PC-3 (cell line): ENCODE results near the gene USP11. TPM values are rescaled to one million over a fixed set of nuclear protein-coding genes. Genes with fewer than 3 reads are reported as not detected.

ENCODE experiments used
- ATAC-seq: fragments of 200-7000 bp; cut with Tn5 transposase; 2 replicates; pipeline ENCODE4 v1.9.1; 2020; ENCODE audit warnings: mild to moderate bottlenecking, moderate library complexity
- BruUV-seq: library from RNA; stranded (reverse); fragments of 400-500 nt; replicated peaks from 2 replicates; lab custom pipeline; 2021; lab: Mats Ljungman, UMichigan
- CTCF ChIA-PET: fragments of 300-600 bp; sonication (Branson Sonifier 250); formaldehyde crosslinking; loops from one replicate; lab custom pipeline; 2022; ENCODE audit warnings: antibody characterized with exemption; lab: Charles Lee
- POLR2A ChIA-PET: fragments of 300-600 bp; sonication (Branson Sonifier 250); formaldehyde crosslinking; loops from one replicate; lab custom pipeline; 2022; ENCODE audit warnings: antibody characterized with exemption; ENCODE audit not compliant: unreplicated experiment; lab: Charles Lee
- DNase-seq: peaks from one replicate; pipeline ENCODE4 v3.0.0-alpha.2; 2015
- H2AFZ ChIP-seq: fragments of 300-600 bp; sonication (generic); 2 replicates; pipeline ENCODE4 v1.6.0; 2016; ENCODE audit warnings: antibody characterized with exemption, low read length
- H3F3A ChIP-seq: fragments of 300-600 bp; sonication (generic); one replicate; pipeline ENCODE4 v1.6.0; 2017; ENCODE audit warnings: antibody characterized with exemption, low read length, control low read depth, mild to moderate bottlenecking; ENCODE audit not compliant: unreplicated experiment
- H3K27ac ChIP-seq: fragments of 300-600 bp; sonication (generic); 2 replicates; pipeline ENCODE4 v1.5.1; 2016; ENCODE audit warnings: mild to moderate bottlenecking, low read length
- H3K27me3 ChIP-seq: fragments of 300-600 bp; sonication (generic); 2 replicates; pipeline ENCODE4 v1.6.1; 2016; ENCODE audit warnings: low read length, mixed read lengths
- H3K36me3 ChIP-seq: fragments of 300-600 bp; sonication (generic); 2 replicates; pipeline ENCODE4 v1.6.1; 2016; ENCODE audit warnings: low read depth, mixed run types, low read length, mixed read lengths
- H3K4me1 ChIP-seq: fragments of 300-600 bp; sonication (generic); 2 replicates; pipeline ENCODE4 v1.5.1; 2016; ENCODE audit warnings: low read length; ENCODE audit not compliant: insufficient read depth
- H3K4me2 ChIP-seq: fragments of 300-600 bp; sonication (generic); 2 replicates; pipeline ENCODE4 v1.6.0; 2016; ENCODE audit warnings: low read length
- H3K4me3 ChIP-seq: fragments of 300-600 bp; sonication (generic); 2 replicates; pipeline ENCODE4 v1.5.1; 2016; ENCODE audit warnings: mild to moderate bottlenecking, low read length, mixed read lengths
- H3K79me2 ChIP-seq: fragments of 300-600 bp; sonication (generic); 2 replicates; pipeline ENCODE4 v1.6.1; 2017; ENCODE audit warnings: low read length, mixed read lengths
- H3K9ac ChIP-seq: fragments of 300-600 bp; sonication (generic); 2 replicates; pipeline ENCODE4 v1.6.0; 2016; ENCODE audit warnings: mild to moderate bottlenecking, low read length
- H3K9me2 ChIP-seq: fragments of 300-600 bp; sonication (generic); replicated peaks from 2 replicates; pipeline ENCODE4 v1.6.1; 2016; ENCODE audit warnings: mixed run types, low read length, mixed read lengths
- H3K9me3 ChIP-seq: fragments of 300-600 bp; sonication (generic); 2 replicates; pipeline ENCODE4 v1.6.1; 2016; ENCODE audit warnings: low read length, mixed read lengths
- H4K20me1 ChIP-seq: fragments of 300-600 bp; sonication (generic); 2 replicates; pipeline ENCODE4 v1.6.1; 2016; ENCODE audit warnings: low read length, mixed read lengths
- CTCF ChIP-seq: fragments of 300-600 bp; sonication (generic); conservative IDR thresholded peaks from 2 replicates; pipeline ENCODE4 v1.5.1; 2017; ENCODE audit warnings: antibody characterized with exemption, low read depth, mild to moderate bottlenecking, low read length
- EZH2 ChIP-seq: fragments of 300-600 bp; sonication (generic); IDR thresholded peaks from one replicate; pipeline ENCODE4 v1.6.1; 2017; ENCODE audit warnings: antibody characterized with exemption, mild to moderate bottlenecking, low read length; ENCODE audit not compliant: unreplicated experiment
- EZH2phosphoT487 ChIP-seq: fragments of 300-600 bp; sonication (generic); IDR thresholded peaks from 2 replicates; pipeline ENCODE4 v1.6.1; 2018; ENCODE audit warnings: mild to moderate bottlenecking, antibody characterized with exemption, low read length, borderline replicate concordance
- intact Hi-C: fragments of 100-400 bp; cut with micrococcal nuclease; formaldehyde crosslinking; loops from 2 replicates; pipeline ENCODE4 v1.9.0; 2023
- total RNA-seq: library from RNA; depleted of rRNA; stranded (reverse); fragments of >200 nt; gene quantifications from 2 replicates; pipeline ENCODE4 v1.2.3, GENCODE V29; 2014

USP11 gene
- total RNA-seq, 1 experiment from 2014 or later = 31.3 TPM

DNA sequence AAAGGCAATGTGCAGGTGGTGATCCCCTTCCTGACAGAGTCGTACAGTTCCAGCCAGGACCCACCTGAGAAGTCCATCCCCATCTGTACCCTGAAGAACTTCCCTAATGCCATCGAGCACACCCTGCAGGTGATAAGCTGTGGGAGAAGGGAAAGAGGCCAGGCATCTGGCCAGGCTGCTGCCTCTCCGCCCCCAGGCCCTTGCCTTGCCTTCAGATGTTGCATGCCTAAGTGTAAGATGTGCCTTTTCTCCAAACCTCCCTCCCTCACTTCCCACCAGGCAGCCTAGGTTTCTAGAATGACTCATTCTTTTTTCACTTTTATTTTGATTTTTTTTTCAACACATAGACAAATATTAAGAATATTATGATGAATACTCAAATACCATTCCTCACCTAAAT is 26.5 kb upstream of the USP11 start:
- intact Hi-C loops = no loop called here
- no peak for TF ChIP-seq EZH2phosphoT487
- TF ChIP-seq CTCF = no peak
- TF ChIP-seq EZH2 = no peak
- H3K27me3 ChIP-seq = no peaks in the 10 kb centered on the region
- POLR2A ChIA-PET = no interaction called here
- ATAC-seq (peak; percentile 74), DNase-seq (no peak)
- no peak overlapping the region for H3K9ac ChIP-seq
- H3K27ac ChIP-seq = no peak overlapping the region
- H3K9me2 ChIP-seq = no peaks in the 10 kb centered on the region
- H3K4me1 ChIP-seq = no peaks in the 10 kb centered on the region
- H3K4me3 ChIP-seq = no peak overlapping the region
- H3F3A ChIP-seq = no peaks in the 10 kb centered on the region
- peaks cover 6% of the 10 kb centered on the region; the same call in 1 of the 2 replicates for H4K20me1 ChIP-seq
- H2AFZ ChIP-seq = no peak overlapping the region
- CTCF ChIA-PET = no interaction called here
- peaks cover 84% of the 10 kb centered on the region for H3K36me3 ChIP-seq
- H3K9me3 ChIP-seq = no peaks in the 10 kb centered on the region
- peaks cover 14% of the 10 kb centered on the region for H3K79me2 ChIP-seq
- no TSS peak for BruUV-seq
- no peak overlapping the region for H3K4me2 ChIP-seq

DNA sequence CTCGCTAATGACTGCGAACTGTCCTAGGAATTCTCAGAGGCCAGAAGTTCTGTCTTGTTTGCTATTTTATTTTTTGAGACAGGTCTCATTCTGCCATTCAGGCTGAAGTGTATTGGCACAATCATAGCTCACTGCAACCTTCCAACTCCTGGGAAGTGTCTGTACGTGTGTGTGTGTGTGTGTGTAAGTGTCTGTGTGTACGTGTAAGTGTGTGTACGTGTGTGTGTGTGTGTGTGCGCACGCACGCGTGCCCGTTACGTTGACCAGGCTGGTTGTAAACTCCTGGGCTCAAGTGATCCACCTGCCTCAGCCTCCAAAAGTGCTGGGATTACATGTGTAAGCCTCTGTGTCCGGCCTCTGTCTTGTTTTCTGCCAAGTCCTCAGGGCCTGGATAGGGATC is 24.7 kb upstream of the USP11 start:
- Histone ChIP-seq H3K79me2 (0 out of 2 replicates have a peak, but pooled peaks cover 6% of the 10 kb centered on the region), H3K9me2 (no peaks in the 10 kb centered on the region), H3K4me3 (no peak overlapping the region), H3K27me3 (no peaks in the 10 kb centered on the region), H3F3A (no peaks in the 10 kb centered on the region), H4K20me1 (no peaks in the 10 kb centered on the region), H3K27ac (no peak overlapping the region), H3K9ac (no peak overlapping the region), H3K4me1 (no peaks in the 10 kb centered on the region), H3K4me2 (no peak overlapping the region), H3K36me3 (peaks cover 82% of the 10 kb centered on the region), H2AFZ (no peak overlapping the region), H3K9me3 (no peaks in the 10 kb centered on the region)
- ATAC-seq (no peak), DNase-seq (no peak)
- CTCF ChIA-PET = no interaction called here
- intact Hi-C loops = no loop called here
- TF ChIP-seq EZH2phosphoT487 (no peak), CTCF (no peak), EZH2 (no peak)
- no TSS peak for BruUV-seq
- POLR2A ChIA-PET = no interaction called here

GRCh38 chrX:47209508-47210238 is 23.1 kb upstream of the USP11 start:
- no peaks in the 10 kb centered on the region for H3K9me2 ChIP-seq
- intact Hi-C loops = no loop called here
- no peaks in the 10 kb centered on the region for H3K9me3 ChIP-seq
- H3K27ac ChIP-seq = no peak overlapping the region
- POLR2A ChIA-PET = interaction anchor here (0.5 to 0.7 kb wide), 2 partner anchors 49 to 78 kb away, joined by 3 read pairs; no protein-coding TSS in a partner anchor
- peaks cover 85% of the 10 kb centered on the region for H3K36me3 ChIP-seq
- DNase-seq = no peak
- BruUV-seq = no TSS peak
- TF ChIP-seq CTCF (no peak), EZH2 (no peak), EZH2phosphoT487 (no peak)
- H3K27me3 ChIP-seq = no peaks in the 10 kb centered on the region
- CTCF ChIA-PET = no interaction called here
- H3K4me3 ChIP-seq = no peak overlapping the region
- ATAC-seq = no peak
- H2AFZ ChIP-seq = no peak overlapping the region
- H3F3A ChIP-seq = no peaks in the 10 kb centered on the region
- H4K20me1 ChIP-seq = no peaks in the 10 kb centered on the region
- H3K4me2 ChIP-seq = no peak overlapping the region
- H3K79me2 ChIP-seq = 0 out of 2 replicates have a peak, but pooled peaks cover 5% of the 10 kb centered on the region
- no peak overlapping the region for H3K9ac ChIP-seq
- H3K4me1 ChIP-seq = no peaks in the 10 kb centered on the region
